Suprapubic skin (tissue), 4 donors: ENCODE results near the gene TBC1D14. TPM values are rescaled to one million over a fixed set of nuclear protein-coding genes. Genes with fewer than 3 reads are reported as not detected.
"Not testable (repeated sequence)": the region's sequence is repeated elsewhere in the genome, so short reads cannot be mapped to it uniquely, and the experiment has no call there.

Experiments used
- DNase-seq, 2 donors: peaks; one replicate each; pipeline ENCODE4 v3.0.0-alpha.2; 2019; ENCODE audit warnings: low spot score in 2 of 2
- H3K27ac ChIP-seq: fragments of 200-600 bp; sonication (generic); one replicate; pipeline ENCODE4 v1.5.1; 2019
- H3K27me3 ChIP-seq: fragments of 200-600 bp; sonication (generic); one replicate; pipeline ENCODE4 v1.5.1; 2019
- H3K36me3 ChIP-seq: fragments of 200-600 bp; sonication (generic); one replicate; pipeline ENCODE4 v1.5.1; 2019
- H3K4me1 ChIP-seq: fragments of 200-600 bp; sonication (generic); one replicate; pipeline ENCODE4 v1.5.1; 2019
- H3K4me3 ChIP-seq: fragments of 200-600 bp; sonication (generic); one replicate; pipeline ENCODE4 v1.5.1; 2019; ENCODE audit warnings: mild to moderate bottlenecking
- H3K9me3 ChIP-seq: fragments of 200-600 bp; sonication (generic); one replicate; pipeline ENCODE4 v1.5.1; 2019
- EP300 ChIP-seq: sonication (generic); formaldehyde crosslinking; IDR thresholded peaks from one replicate; pipeline ENCODE4 v1.6.1; 2017; ENCODE audit warnings: antibody characterized with exemption
- POLR2A ChIP-seq, 2 donors: fragments of 450-650 bp; IDR thresholded peaks; one replicate each; pipeline ENCODE4 v1.6.1; 2017; ENCODE audit warnings: antibody characterized with exemption in 2 of 2, mild to moderate bottlenecking in 2 of 2, moderate library complexity in 2 of 2
- POLR2AphosphoS5 ChIP-seq, 3 donors: sonication (generic); formaldehyde crosslinking; IDR thresholded peaks; one replicate each; pipeline ENCODE4 v1.6.1; 2017; ENCODE audit warnings: antibody characterized with exemption in 3 of 3
- WGBS: methylation state at CpG from one replicate; pipeline ENCODE4 v1.1.5; 2018; 5-methylcytosine and 5-hydroxymethylcytosine counted together
- total RNA-seq, 4 donors: library from RNA; depleted of rRNA; stranded (reverse); fragments of >200 nt; gene quantifications; one replicate each; pipeline ENCODE4 v1.1.0, GENCODE V29; 2016
- TF ChIP-seq, protein P1 (sequence below), 2 donors: fragments of 200-600 bp in 1 of 2; fragments of 450-650 bp in 1 of 2; sonication (generic) in 1 of 2; IDR thresholded peaks; one replicate each; pipeline ENCODE4 v1.5.1; 2016 to 2019; ENCODE audit warnings: antibody characterized with exemption in 2 of 2, mild to moderate bottlenecking in 1 of 2, moderate library complexity in 1 of 2

The TBC1D14 gene
- total RNA-seq, 4 donors from 2014 or later: 55.0 to 111 (median 97.9) TPM

DNA sequence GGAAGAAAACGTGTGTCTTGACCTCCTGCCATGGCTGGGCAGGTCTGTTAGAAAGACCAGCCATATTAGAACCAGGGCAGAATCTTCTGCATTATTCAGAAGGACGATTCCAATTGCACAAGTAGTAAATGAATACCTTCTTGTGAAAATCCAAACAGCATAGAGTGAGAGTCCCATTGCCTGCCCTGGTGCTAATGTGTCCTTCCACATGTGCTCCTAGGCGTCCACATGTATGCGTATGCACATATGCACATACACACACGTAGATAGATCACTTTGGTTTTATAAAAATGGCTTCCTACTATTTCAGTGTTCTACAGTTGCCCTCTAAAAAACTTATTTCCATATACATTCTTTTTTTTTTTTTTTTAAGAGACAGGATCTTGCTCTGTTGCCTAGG is 168.4 kb downstream of the TBC1D14 start:
- H3K27me3 ChIP-seq: peaks cover under 1% of the 10 kb centered on the region
- TF ChIP-seq POLR2A (IDR thresholded peaks at IDR 0.05): no peak
- no peak for TF ChIP-seq POLR2AphosphoS5 (IDR thresholded peaks at IDR 0.05)
- no peak for TF ChIP-seq EP300
- TF ChIP-seq, protein P1, sequence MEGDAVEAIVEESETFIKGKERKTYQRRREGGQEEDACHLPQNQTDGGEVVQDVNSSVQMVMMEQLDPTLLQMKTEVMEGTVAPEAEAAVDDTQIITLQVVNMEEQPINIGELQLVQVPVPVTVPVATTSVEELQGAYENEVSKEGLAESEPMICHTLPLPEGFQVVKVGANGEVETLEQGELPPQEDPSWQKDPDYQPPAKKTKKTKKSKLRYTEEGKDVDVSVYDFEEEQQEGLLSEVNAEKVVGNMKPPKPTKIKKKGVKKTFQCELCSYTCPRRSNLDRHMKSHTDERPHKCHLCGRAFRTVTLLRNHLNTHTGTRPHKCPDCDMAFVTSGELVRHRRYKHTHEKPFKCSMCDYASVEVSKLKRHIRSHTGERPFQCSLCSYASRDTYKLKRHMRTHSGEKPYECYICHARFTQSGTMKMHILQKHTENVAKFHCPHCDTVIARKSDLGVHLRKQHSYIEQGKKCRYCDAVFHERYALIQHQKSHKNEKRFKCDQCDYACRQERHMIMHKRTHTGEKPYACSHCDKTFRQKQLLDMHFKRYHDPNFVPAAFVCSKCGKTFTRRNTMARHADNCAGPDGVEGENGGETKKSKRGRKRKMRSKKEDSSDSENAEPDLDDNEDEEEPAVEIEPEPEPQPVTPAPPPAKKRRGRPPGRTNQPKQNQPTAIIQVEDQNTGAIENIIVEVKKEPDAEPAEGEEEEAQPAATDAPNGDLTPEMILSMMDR (IDR thresholded peaks at IDR 0.05): no peak
- DNase-seq: no peak
- H3K27ac ChIP-seq: no peak overlapping the region
- H3K9me3 ChIP-seq: no peaks in the 10 kb centered on the region
- whole genome bisulfite sequencing: 80% methylated on average over 5 of the region's 5 CpGs
- H3K4me1 ChIP-seq: peaks cover 5% of the 10 kb centered on the region
- no peak overlapping the region for H3K4me3 ChIP-seq
- H3K36me3 ChIP-seq: no peaks in the 10 kb centered on the region

DNA sequence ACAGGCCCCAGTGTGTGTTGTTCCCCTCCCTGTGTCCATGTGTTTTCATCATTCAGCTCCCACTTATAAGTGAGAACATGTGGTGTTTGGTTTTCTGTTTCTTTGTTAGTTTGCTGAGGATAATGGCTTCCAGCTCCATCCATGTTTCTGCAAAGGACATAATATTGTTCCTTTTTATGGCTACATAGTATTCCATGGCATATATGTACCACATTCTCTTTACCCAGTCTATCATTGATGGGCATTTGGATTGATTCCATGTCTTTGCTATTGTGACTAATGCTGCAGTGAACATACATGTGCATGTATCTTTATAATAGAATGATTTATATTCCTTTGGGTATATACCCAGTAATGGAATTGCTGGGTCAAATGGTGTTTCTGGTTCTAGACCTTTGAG is 169.9 kb downstream of the TBC1D14 start:
- not testable (repeated sequence) for DNase-seq, H3K4me3 ChIP-seq, H3K27ac ChIP-seq, H3K36me3 ChIP-seq, H3K9me3 ChIP-seq, H3K4me1 ChIP-seq
- H3K27me3 ChIP-seq: peaks cover 11% of the 10 kb centered on the region

DNA sequence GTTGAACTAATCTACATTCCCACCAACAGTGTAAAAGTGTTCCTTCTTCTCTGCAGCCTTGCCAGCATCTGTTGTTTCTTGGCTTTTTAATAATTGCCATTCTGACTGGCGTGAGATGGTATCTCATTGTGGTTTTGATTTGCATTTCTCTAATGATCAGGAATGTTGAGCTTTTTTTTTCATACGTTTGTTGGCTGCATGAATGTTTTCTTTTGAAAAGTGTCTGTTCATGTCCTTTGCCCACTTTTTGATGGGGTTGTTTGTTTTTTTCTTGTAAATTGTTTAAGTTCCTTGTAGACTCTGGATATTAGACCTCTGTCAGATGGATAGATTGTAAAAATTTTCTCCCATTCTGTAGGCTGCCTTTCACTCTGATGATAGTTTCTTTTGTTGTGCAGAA is 170.3 kb downstream of the TBC1D14 start:
- WGBS: 46% methylated on average over 2 of the region's 2 CpGs
- DNase-seq, H3K36me3 ChIP-seq, H3K27ac ChIP-seq, H3K4me3 ChIP-seq, H3K9me3 ChIP-seq, H3K4me1 ChIP-seq: not testable (repeated sequence)
- peaks cover 12% of the 10 kb centered on the region for H3K27me3 ChIP-seq

Other genes starting within 250 kb of the TBC1D14 start
- 10 to 100 TPM in 2 of 4 donors, 1 to 10 TPM in 2; 4.7 to 27.7 (median 9.3) TPM for gene S100P, start 215.9 kb upstream of the TBC1D14 start, total RNA-seq
- gene MRFAP1L1, start 200.0 kb upstream of the TBC1D14 start, total RNA-seq: 10 to 100 TPM; 40.6 to 63.4 (median 53.4) TPM
- 10 to 100 TPM in 3 of 4 donors, 1 to 10 TPM in 1; 5.1 to 20.2 (median 14.8) TPM for gene BLOC1S4, start 193.7 kb upstream of the TBC1D14 start, total RNA-seq
- 10 to 100 TPM; 27.6 to 34.1 (median 32.7) TPM for gene KIAA0232, start 127.1 kb upstream of the TBC1D14 start, total RNA-seq
- 10 to 100 TPM; 17.5 to 26.6 (median 23.9) TPM for gene TADA2B, start 133.5 kb downstream of the TBC1D14 start, total RNA-seq
- gene GRPEL1, start 158.2 kb downstream of the TBC1D14 start, total RNA-seq: 10 to 100 TPM; 18.2 to 32.4 (median 25.3) TPM